SK-N-MC (cell line): Measurements from ENCODE around the gene TSPAN17.

Experiments used
- DNase-seq: peaks from one replicate; pipeline ENCODE4 v3.0.0-alpha.2; 2011; ENCODE audit warnings: low read depth, low spot score
- H3K27ac ChIP-seq: fragments of 200-600 bp; sonication (generic); 2 replicates; pipeline ENCODE4 v1.5.1; 2016; ENCODE audit warnings: mixed run types
- H3K36me3 ChIP-seq: fragments of 200-600 bp; sonication (generic); 2 replicates; pipeline ENCODE4 v1.6.1; 2017; ENCODE audit warnings: antibody characterized with exemption, low read length, mixed read lengths; ENCODE audit not compliant: insufficient read depth
- H3K4me3 ChIP-seq: fragments of 200-600 bp; sonication (generic); 2 replicates; pipeline ENCODE4 v1.5.1; 2016
- H3K9ac ChIP-seq: fragments of 200-600 bp; sonication (generic); 2 replicates; pipeline ENCODE4 v1.8.0; 2017; ENCODE audit warnings: mixed run types, mixed read lengths; ENCODE audit not compliant: insufficient read length
- H3K9me3 ChIP-seq: fragments of 200-600 bp; sonication (generic); 2 replicates; pipeline ENCODE4 v1.6.1; 2017; ENCODE audit warnings: low read depth, mild to moderate bottlenecking, antibody characterized with exemption, low read length, moderate library complexity, mixed read lengths
- EZH2 ChIP-seq: fragments of 200-600 bp; sonication (generic); IDR thresholded peaks from one replicate; pipeline ENCODE4 v1.6.1; 2017; ENCODE audit warnings: antibody characterized with exemption
- FOXP2 ChIP-seq: optimal IDR thresholded peaks from 2 replicates; pipeline ENCODE3; 2011; ENCODE audit warnings: mild to moderate bottlenecking, moderate library complexity; ENCODE audit not compliant: insufficient read depth; ENCODE audit errors: extremely low read length, control extremely low read depth
- POLR2AphosphoS5 ChIP-seq: IDR thresholded peaks from 2 replicates; pipeline ENCODE4 v1.6.1; 2012; ENCODE audit warnings: mild to moderate bottlenecking, low read depth, low read length, borderline replicate concordance

Gene TSPAN17

GRCh38 chr5:176658007-176658599 is 10.8 kb downstream of the TSPAN17 start:
- Histone ChIP-seq H3K9me3 (no peaks in the 10 kb centered on the region), H3K4me3 (no peak overlapping the region), H3K36me3 (no peaks in the 10 kb centered on the region), H3K9ac (no peak overlapping the region), H3K27ac (no peak overlapping the region)
- DNase-seq: no peak
- TF ChIP-seq FOXP2 (no peak), POLR2AphosphoS5 (no peak)

DNA sequence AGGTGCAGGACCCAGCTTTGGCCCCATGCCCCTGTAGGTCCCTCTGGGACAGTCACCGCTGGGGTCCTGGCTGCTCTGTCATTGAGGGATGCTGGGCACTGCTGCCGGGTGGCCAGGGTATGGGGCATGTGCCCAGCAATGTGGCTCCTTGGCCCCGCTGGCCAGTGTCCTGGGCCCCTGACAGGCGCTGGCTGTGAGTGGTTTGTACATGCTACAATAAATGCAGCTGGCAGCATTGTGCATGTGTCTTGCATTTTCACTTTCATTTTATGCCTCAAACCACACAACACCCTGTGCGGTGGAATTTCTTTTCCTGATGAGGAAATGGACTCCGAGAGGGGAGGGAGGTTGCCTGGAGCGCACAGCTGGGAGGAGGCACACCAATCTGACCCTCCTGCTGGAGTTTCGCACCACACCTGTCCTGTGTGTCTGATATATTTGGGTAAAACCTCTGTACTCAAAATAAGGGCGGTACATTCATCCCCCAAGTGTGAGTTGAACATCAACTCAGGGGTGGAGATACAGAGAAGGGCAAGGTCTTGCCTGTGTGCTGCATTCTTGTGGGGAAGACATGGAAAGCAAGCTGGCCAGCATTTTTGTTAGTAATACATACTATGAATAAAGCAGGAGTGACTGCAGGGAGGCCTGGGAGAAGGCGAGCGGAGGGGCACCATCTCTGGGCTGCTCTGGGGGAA is 11.7 kb downstream of the TSPAN17 start:
- H3K9ac ChIP-seq: no peak overlapping the region
- no peak overlapping the region for H3K27ac ChIP-seq
- H3K36me3 ChIP-seq: no peaks in the 10 kb centered on the region
- no peak overlapping the region for H3K4me3 ChIP-seq
- H3K9me3 ChIP-seq: no peaks in the 10 kb centered on the region
- DNase-seq: no peak
- TF ChIP-seq FOXP2 (no peak), EZH2 (no peak), POLR2AphosphoS5 (no peak)

- H3K27ac ChIP-seq: no peak overlapping the region
Measured at GRCh38 chr5:176659512-176659839, 12.2 kb downstream of the TSPAN17 start.

GRCh38 chr5:176659860-176660461 is 12.7 kb downstream of the TSPAN17 start:
- DNase-seq: no peak
- no peak for TF ChIP-seq POLR2AphosphoS5
- no peak for TF ChIP-seq FOXP2
- TF ChIP-seq EZH2: no peak
- no peaks in the 10 kb centered on the region for H3K36me3 ChIP-seq
- H3K27ac ChIP-seq: no peak overlapping the region
- no peak overlapping the region for H3K9ac ChIP-seq
- H3K9me3 ChIP-seq: no peaks in the 10 kb centered on the region
- no peak overlapping the region for H3K4me3 ChIP-seq

More at GRCh38 chr5:176659512-176659839, 12.2 kb downstream of the TSPAN17 start:
- TF ChIP-seq FOXP2 (no peak), EZH2 (no peak), POLR2AphosphoS5 (no peak)
- H3K9me3 ChIP-seq: no peaks in the 10 kb centered on the region
- no peak overlapping the region for H3K4me3 ChIP-seq
- no peaks in the 10 kb centered on the region for H3K36me3 ChIP-seq
- no peak for DNase-seq
- H3K9ac ChIP-seq: no peak overlapping the region

GRCh38 chr5:176660530-176660859 is 13.2 kb downstream of the TSPAN17 start:
- H3K27ac ChIP-seq: no peak overlapping the region
- no peak for TF ChIP-seq FOXP2
- TF ChIP-seq POLR2AphosphoS5: no peak
- no peak for TF ChIP-seq EZH2

GRCh38 chr5:176660860-176661641 is 13.8 kb downstream of the TSPAN17 start:
- Histone ChIP-seq H3K27ac (no peak overlapping the region), H3K36me3 (no peaks in the 10 kb centered on the region), H3K9me3 (no peaks in the 10 kb centered on the region), H3K9ac (no peak overlapping the region), H3K4me3 (no peak overlapping the region)
- TF ChIP-seq FOXP2: no peak
- no peak for TF ChIP-seq POLR2AphosphoS5
- no peak for TF ChIP-seq EZH2
- DNase-seq: no peak

More at GRCh38 chr5:176660530-176660859, 13.2 kb downstream of the TSPAN17 start:
- Histone ChIP-seq H3K9me3 (no peaks in the 10 kb centered on the region), H3K36me3 (no peaks in the 10 kb centered on the region), H3K9ac (no peak overlapping the region), H3K4me3 (no peak overlapping the region)
- DNase-seq: no peak

GRCh38 chr5:176661676-176662075 is 14.4 kb downstream of the TSPAN17 start:
- TF ChIP-seq FOXP2: no peak
- no peak for TF ChIP-seq POLR2AphosphoS5
- no peak for TF ChIP-seq EZH2
- no peak for DNase-seq
- Histone ChIP-seq H3K9ac (no peak overlapping the region), H3K4me3 (no peak overlapping the region), H3K36me3 (no peaks in the 10 kb centered on the region), H3K9me3 (no peaks in the 10 kb centered on the region), H3K27ac (no peak overlapping the region)
